Measurements from ENCODE around the gene MATN3. TPM values are rescaled to one million over a fixed set of nuclear protein-coding genes. Genes with fewer than 3 reads are reported as not detected.

Gene MATN3, protein sequence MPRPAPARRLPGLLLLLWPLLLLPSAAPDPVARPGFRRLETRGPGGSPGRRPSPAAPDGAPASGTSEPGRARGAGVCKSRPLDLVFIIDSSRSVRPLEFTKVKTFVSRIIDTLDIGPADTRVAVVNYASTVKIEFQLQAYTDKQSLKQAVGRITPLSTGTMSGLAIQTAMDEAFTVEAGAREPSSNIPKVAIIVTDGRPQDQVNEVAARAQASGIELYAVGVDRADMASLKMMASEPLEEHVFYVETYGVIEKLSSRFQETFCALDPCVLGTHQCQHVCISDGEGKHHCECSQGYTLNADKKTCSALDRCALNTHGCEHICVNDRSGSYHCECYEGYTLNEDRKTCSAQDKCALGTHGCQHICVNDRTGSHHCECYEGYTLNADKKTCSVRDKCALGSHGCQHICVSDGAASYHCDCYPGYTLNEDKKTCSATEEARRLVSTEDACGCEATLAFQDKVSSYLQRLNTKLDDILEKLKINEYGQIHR
- 1 to 10 TPM in 1 of 4 donors, under 1 TPM in 2, not detected in 1; 0.27 to 2.3 (median 0.33) TPM for total RNA-seq

DNA sequence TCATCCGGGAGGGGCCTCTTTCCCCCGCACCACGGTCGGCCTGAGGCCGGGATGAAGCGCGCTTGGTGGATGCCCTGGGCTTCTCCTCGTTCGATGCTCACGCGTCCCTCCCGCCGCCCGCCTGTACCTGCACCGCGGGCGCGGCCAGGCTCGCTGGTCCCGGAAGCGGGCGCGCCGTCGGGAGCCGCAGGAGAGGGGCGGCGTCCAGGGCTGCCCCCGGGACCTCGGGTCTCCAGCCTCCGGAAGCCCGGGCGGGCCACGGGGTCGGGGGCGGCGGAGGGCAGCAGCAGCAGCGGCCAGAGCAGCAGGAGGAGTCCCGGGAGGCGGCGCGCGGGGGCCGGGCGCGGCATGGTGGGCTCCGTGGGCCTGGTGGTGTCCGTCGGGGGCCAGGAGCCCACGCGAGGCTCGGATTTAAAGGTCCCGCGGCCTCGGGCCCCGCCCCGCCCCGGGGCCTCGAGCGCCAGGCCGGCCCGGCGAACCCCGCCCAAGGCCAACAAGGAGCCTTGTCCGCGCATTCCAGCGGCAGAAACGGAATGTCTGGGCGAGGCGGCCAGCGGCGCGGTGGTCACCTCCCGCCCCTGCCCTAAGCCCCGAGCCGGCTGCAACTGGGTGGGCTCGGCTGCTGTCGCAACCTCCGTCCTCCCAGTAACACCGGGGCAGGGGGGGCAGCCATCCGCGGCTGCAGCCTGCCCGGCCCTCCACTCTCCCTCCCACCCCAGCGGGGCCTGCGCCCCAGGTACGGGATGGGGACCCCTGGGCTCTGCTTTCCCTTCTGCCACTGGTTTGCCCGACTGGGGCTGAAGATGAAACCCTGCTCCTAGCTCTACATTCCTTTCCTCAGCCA, at the start of gene MATN3:
MATN3 (minus strand) TSS at position 387 of the 844 bp plus-strand sequence; CDS start at position 350, 37 bp downstream.
- TF ChIP-seq, protein P1, sequence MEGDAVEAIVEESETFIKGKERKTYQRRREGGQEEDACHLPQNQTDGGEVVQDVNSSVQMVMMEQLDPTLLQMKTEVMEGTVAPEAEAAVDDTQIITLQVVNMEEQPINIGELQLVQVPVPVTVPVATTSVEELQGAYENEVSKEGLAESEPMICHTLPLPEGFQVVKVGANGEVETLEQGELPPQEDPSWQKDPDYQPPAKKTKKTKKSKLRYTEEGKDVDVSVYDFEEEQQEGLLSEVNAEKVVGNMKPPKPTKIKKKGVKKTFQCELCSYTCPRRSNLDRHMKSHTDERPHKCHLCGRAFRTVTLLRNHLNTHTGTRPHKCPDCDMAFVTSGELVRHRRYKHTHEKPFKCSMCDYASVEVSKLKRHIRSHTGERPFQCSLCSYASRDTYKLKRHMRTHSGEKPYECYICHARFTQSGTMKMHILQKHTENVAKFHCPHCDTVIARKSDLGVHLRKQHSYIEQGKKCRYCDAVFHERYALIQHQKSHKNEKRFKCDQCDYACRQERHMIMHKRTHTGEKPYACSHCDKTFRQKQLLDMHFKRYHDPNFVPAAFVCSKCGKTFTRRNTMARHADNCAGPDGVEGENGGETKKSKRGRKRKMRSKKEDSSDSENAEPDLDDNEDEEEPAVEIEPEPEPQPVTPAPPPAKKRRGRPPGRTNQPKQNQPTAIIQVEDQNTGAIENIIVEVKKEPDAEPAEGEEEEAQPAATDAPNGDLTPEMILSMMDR (IDR thresholded peaks at IDR 0.05) = no peak
- no peak for TF ChIP-seq POLR2A (IDR thresholded peaks at IDR 0.05)
- no peaks in the 10 kb centered on the region for H3K27me3 ChIP-seq
- peak; percentile 39 to 61 for DNase-seq
- peak within 1 kb of the TSS in 1 of 3 donors; percentile 46 for H3K27ac ChIP-seq
- peak within 1 kb of the TSS in 2 of 3 donors; percentile 27 to 53 for H3K4me3 ChIP-seq (replicated peaks in 1 of 3)
- intact Hi-C loops (cut with DNase I) = no loop called here
- no peaks in the 10 kb centered on the region for H3K9me3 ChIP-seq
- 2 to 5% methylated on average over 13 to 22 of the region's 87 CpGs for WGBS, 2 donors
- H3K36me3 ChIP-seq = no peaks in the 10 kb centered on the region
- H3K4me1 ChIP-seq = peaks cover 0 to 12% of the 10 kb centered on the region in 2 donors

GRCh38 chr2:20061940-20062339, 49.5 kb upstream of the MATN3 start:
- TF ChIP-seq POLR2A (IDR thresholded peaks at IDR 0.05) = no peak
- TF ChIP-seq, protein P1 (IDR thresholded peaks at IDR 0.05) = no peak
- WGBS, 2 donors = 91 to 94% methylated on average over 5 of the region's 5 CpGs
- peak overlapping the region in 1 of 3 donors; percentile 50 for H3K27ac ChIP-seq
- H3K27me3 ChIP-seq = no peaks in the 10 kb centered on the region
- no peak overlapping the region for H3K4me3 ChIP-seq (replicated peaks in 1 of 3)
- DNase-seq = no peak
- H3K9me3 ChIP-seq = peaks cover 5% of the 10 kb centered on the region
- intact Hi-C loops (cut with DNase I) = no loop called here
- H3K36me3 ChIP-seq = no peaks in the 10 kb centered on the region
- H3K4me1 ChIP-seq = peaks cover 5 to 18% of the 10 kb centered on the region in 2 donors

- H3K27me3 ChIP-seq = no peaks in the 10 kb centered on the region
- H3K4me3 ChIP-seq (replicated peaks in 1 of 3) = no peak overlapping the region
- 67 to 86% methylated on average over 3 of the region's 3 CpGs for WGBS, 2 donors
- DNase-seq = no peak
- peaks cover 5% of the 10 kb centered on the region for H3K9me3 ChIP-seq
- H3K36me3 ChIP-seq = no peaks in the 10 kb centered on the region
- TF ChIP-seq, protein P1 (IDR thresholded peaks at IDR 0.05) = no peak
- no peak for TF ChIP-seq POLR2A (IDR thresholded peaks at IDR 0.05)
- H3K4me1 ChIP-seq = peaks cover 5 to 17% of the 10 kb centered on the region in 2 donors
- H3K27ac ChIP-seq = peak overlapping the region in 1 of 3 donors; percentile 50
- intact Hi-C loops (cut with DNase I) = no loop called here
These were observed 49.0 kb upstream of the MATN3 start for GRCh38 chr2:20061476-20061875.

DNA sequence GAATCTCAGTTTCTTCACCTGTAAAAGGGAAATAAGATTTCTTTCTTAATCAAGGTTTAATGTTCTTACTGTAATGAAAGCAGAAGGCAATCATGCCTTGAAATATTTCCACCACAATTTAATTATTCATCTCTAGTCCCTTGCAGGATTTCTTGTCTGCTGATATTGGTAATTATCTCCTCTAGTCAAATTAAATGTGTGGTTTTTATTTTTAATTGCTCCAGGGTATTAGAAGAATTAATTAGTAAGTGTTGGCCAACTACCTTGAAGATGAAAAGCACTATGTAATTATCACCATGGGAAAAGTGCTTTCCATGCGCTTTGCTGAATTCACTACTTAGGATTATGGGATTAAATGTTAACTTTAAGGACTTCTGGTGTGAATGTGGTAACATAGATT, 47.6 kb upstream of the MATN3 start:
- no peak for DNase-seq
- WGBS, 2 donors = 94 to 100% methylated on average over 1 of the region's 1 CpG

More for the DNA sequence above, 47.6 kb upstream of the MATN3 start:
- H3K4me1 ChIP-seq = peaks cover 5 to 10% of the 10 kb centered on the region in 2 donors
- no peak overlapping the region for H3K4me3 ChIP-seq (replicated peaks in 1 of 3)
- no peak overlapping the region for H3K27ac ChIP-seq
- H3K36me3 ChIP-seq = no peaks in the 10 kb centered on the region
- intact Hi-C loops (cut with DNase I) = no loop called here
- H3K9me3 ChIP-seq = peaks cover 5% of the 10 kb centered on the region
- no peaks in the 10 kb centered on the region for H3K27me3 ChIP-seq
- TF ChIP-seq, protein P1 (IDR thresholded peaks at IDR 0.05) = no peak
- no peak for TF ChIP-seq POLR2A (IDR thresholded peaks at IDR 0.05)
